Testis (tissue), 3 donors: ENCODE results near the gene SOX8. TPM values are rescaled to one million over a fixed set of nuclear protein-coding genes. Genes with fewer than 3 reads are reported as not detected.
A peak's percentile ranks its signal among the peaks of the same experiment; 100 is the strongest.

Source experiments
- DNase-seq: peaks from one replicate; pipeline ENCODE4 v3.0.0-alpha.2; 2019
- H3K27ac ChIP-seq, 2 donors: fragments of 200-600 bp; sonication (generic); one replicate each; pipeline ENCODE4 v1.5.1; 2019
- H3K27me3 ChIP-seq: fragments of 200-600 bp; sonication (generic); one replicate; pipeline ENCODE4 v1.5.1; 2019
- H3K36me3 ChIP-seq: fragments of 200-600 bp; sonication (generic); one replicate; pipeline ENCODE4 v1.5.1; 2017; ENCODE audit warnings: low read depth; ENCODE audit errors: missing control alignments
- H3K4me1 ChIP-seq: fragments of 200-600 bp; sonication (generic); one replicate; pipeline ENCODE4 v1.5.1; 2019
- H3K4me3 ChIP-seq, 2 donors: fragments of 200-600 bp; sonication (generic); one replicate each; pipeline ENCODE4 v1.5.1; 2017 to 2019
- H3K9me3 ChIP-seq: fragments of 200-600 bp; sonication (generic); one replicate; pipeline ENCODE4 v1.5.1; 2017
- POLR2A ChIP-seq: fragments of 450-650 bp; IDR thresholded peaks from one replicate; pipeline ENCODE4 v1.6.1; 2017; ENCODE audit warnings: antibody characterized with exemption, mild to moderate bottlenecking, moderate library complexity
- WGBS, 2 donors: methylation state at CpG; one replicate each; pipeline ENCODE4 v1.1.5; 2018; 5-methylcytosine and 5-hydroxymethylcytosine counted together
- intact Hi-C: fragments of 100-400 bp; cut with DNase I; formaldehyde crosslinking; loops from one replicate; pipeline ENCODE4 v1.15.1; 2023; ENCODE audit warnings: low total_unique reads
- polyA plus RNA-seq: library from polyadenylated mRNA; stranded (reverse); fragments of 350-450 nt; fragmentation: Illumina TruSeq; extraction: RNeasy Lipid Tissue Mini Kit (QIAGEN cat#74804); gene quantifications from one replicate; pipeline ENCODE4 v1.2.3, GENCODE V29; 2014; ENCODE audit warnings: low read depth, low replicate concordance; ENCODE audit not compliant: insufficient read depth
- total RNA-seq, 2 donors: library from RNA; depleted of rRNA; stranded (reverse); fragments of >200 nt; gene quantifications; one replicate each; pipeline ENCODE4 v1.2.3, GENCODE V29; 2016
- TF ChIP-seq, protein P1 (sequence below), 3 experiments: fragments of 450-650 bp in 2 of 3; fragments of 200-600 bp in 1 of 3; sonication (generic) in 1 of 3; IDR thresholded peaks; one replicate each; pipeline ENCODE4 v1.5.1; 2016 to 2019; ENCODE audit warnings: antibody characterized with exemption in 3 of 3, mild to moderate bottlenecking in 2 of 3, moderate library complexity in 1 of 3

The SOX8 gene
- total and polyA plus RNA-seq, 3 donors from 2014 or later, result 4.3 to 19.6 (median 11.2) TPM

GRCh38 chr16:986411-986810 is 4.8 kb downstream of the SOX8 start:
- TF ChIP-seq, protein P1, sequence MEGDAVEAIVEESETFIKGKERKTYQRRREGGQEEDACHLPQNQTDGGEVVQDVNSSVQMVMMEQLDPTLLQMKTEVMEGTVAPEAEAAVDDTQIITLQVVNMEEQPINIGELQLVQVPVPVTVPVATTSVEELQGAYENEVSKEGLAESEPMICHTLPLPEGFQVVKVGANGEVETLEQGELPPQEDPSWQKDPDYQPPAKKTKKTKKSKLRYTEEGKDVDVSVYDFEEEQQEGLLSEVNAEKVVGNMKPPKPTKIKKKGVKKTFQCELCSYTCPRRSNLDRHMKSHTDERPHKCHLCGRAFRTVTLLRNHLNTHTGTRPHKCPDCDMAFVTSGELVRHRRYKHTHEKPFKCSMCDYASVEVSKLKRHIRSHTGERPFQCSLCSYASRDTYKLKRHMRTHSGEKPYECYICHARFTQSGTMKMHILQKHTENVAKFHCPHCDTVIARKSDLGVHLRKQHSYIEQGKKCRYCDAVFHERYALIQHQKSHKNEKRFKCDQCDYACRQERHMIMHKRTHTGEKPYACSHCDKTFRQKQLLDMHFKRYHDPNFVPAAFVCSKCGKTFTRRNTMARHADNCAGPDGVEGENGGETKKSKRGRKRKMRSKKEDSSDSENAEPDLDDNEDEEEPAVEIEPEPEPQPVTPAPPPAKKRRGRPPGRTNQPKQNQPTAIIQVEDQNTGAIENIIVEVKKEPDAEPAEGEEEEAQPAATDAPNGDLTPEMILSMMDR (IDR thresholded peaks at IDR 0.05), result no peak
- no peak for TF ChIP-seq POLR2A
- intact Hi-C loops, result no loop called here
- no peaks in the 10 kb centered on the region for H3K27me3 ChIP-seq
- H3K9me3 ChIP-seq, result no peaks in the 10 kb centered on the region
- no peak for DNase-seq
- no peak overlapping the region for H3K27ac ChIP-seq
- no peak overlapping the region for H3K4me3 ChIP-seq
- peaks cover 5% of the 10 kb centered on the region for H3K4me1 ChIP-seq
- 82 to 88% methylated on average over 7 to 8 of the region's 8 CpGs for WGBS, 2 donors
- no peaks in the 10 kb centered on the region for H3K36me3 ChIP-seq

GRCh38 chr16:986925-987582 is 5.5 kb downstream of the SOX8 start:
- no peak for DNase-seq
- H3K27me3 ChIP-seq, result no peaks in the 10 kb centered on the region
- H3K4me3 ChIP-seq, result no peak overlapping the region
- 82% methylated on average over 12 to 44 of the region's 44 CpGs for WGBS, 2 donors
- intact Hi-C loops, result no loop called here
- H3K9me3 ChIP-seq, result no peaks in the 10 kb centered on the region
- H3K27ac ChIP-seq, result no peak overlapping the region
- H3K36me3 ChIP-seq, result no peaks in the 10 kb centered on the region
- TF ChIP-seq, protein P1 (IDR thresholded peaks at IDR 0.05), result no peak
- no peak for TF ChIP-seq POLR2A
- H3K4me1 ChIP-seq, result peaks cover 5% of the 10 kb centered on the region

GRCh38 chr16:987906-988305 is 6.3 kb downstream of the SOX8 start:
- no peak for DNase-seq
- 85% methylated on average over 17 of the region's 17 CpGs; no CpG with 5 or more reads in 1 of the 2 donors for WGBS, 2 donors
- intact Hi-C loops, result no loop called here
- Histone ChIP-seq H3K4me3 (no peak overlapping the region), H3K4me1 (peaks cover 5% of the 10 kb centered on the region), H3K36me3 (no peaks in the 10 kb centered on the region), H3K27me3 (no peaks in the 10 kb centered on the region), H3K9me3 (no peaks in the 10 kb centered on the region), H3K27ac (no peak overlapping the region)
- no peak for TF ChIP-seq POLR2A
- TF ChIP-seq, protein P1 (IDR thresholded peaks at IDR 0.05), result no peak

- H3K27ac ChIP-seq, result no peak overlapping the region
- no peak for TF ChIP-seq POLR2A
- TF ChIP-seq, protein P1 (IDR thresholded peaks at IDR 0.05), result no peak
- H3K4me1 ChIP-seq, result peaks cover 5% of the 10 kb centered on the region
- H3K27me3 ChIP-seq, result no peaks in the 10 kb centered on the region
- 73 to 77% methylated on average over 5 to 32 of the region's 35 CpGs for WGBS, 2 donors
- no peaks in the 10 kb centered on the region for H3K9me3 ChIP-seq
- DNase-seq, result peak; percentile 33
- intact Hi-C loops, result no loop called here
- no peak overlapping the region for H3K4me3 ChIP-seq
- H3K36me3 ChIP-seq, result no peaks in the 10 kb centered on the region
Observed at GRCh38 chr16:988471-989353, 7.1 kb downstream of the SOX8 start.
